ENCODE measurements around the gene HIP1R.
A peak's percentile ranks its signal among the peaks of the same experiment; 100 is the strongest.

Gene HIP1R

GRCh38 chr12:122872815-122873361 is 37.6 kb downstream of the HIP1R start:
- TF ChIP-seq, protein P1, sequence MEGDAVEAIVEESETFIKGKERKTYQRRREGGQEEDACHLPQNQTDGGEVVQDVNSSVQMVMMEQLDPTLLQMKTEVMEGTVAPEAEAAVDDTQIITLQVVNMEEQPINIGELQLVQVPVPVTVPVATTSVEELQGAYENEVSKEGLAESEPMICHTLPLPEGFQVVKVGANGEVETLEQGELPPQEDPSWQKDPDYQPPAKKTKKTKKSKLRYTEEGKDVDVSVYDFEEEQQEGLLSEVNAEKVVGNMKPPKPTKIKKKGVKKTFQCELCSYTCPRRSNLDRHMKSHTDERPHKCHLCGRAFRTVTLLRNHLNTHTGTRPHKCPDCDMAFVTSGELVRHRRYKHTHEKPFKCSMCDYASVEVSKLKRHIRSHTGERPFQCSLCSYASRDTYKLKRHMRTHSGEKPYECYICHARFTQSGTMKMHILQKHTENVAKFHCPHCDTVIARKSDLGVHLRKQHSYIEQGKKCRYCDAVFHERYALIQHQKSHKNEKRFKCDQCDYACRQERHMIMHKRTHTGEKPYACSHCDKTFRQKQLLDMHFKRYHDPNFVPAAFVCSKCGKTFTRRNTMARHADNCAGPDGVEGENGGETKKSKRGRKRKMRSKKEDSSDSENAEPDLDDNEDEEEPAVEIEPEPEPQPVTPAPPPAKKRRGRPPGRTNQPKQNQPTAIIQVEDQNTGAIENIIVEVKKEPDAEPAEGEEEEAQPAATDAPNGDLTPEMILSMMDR (conservative IDR thresholded peaks at IDR 0.05) = no peak
- H3K27ac ChIP-seq = peak overlapping the region; percentile 99

GRCh38 chr12:122873540-122873939 is 38.3 kb downstream of the HIP1R start:
- peak overlapping the region; percentile 99 for H3K27ac ChIP-seq
- TF ChIP-seq, protein P1 (conservative IDR thresholded peaks at IDR 0.05) = no peak

DNA sequence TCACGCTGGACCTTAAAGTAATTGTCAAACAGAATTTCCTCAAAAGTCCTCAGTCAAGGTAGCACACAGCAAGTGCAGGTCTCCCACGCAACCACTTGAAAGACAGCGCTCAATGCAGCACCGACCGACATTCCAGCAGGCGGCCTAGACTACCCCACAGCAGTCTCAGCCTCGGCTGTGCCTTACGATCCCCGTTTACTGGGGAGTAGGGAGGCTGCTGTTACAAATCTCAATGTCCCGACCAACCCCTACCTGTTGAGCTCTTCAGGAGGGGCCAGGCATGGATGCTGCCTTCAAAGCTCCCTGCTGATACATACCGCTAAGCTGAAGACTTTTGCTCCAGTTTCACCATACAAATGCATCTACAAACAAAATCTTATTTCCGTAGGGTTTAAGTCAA is 38.8 kb downstream of the HIP1R start:
- H3K27ac ChIP-seq = peak overlapping the region; percentile 99
- TF ChIP-seq, protein P1 (conservative IDR thresholded peaks at IDR 0.05) = no peak

DNA sequence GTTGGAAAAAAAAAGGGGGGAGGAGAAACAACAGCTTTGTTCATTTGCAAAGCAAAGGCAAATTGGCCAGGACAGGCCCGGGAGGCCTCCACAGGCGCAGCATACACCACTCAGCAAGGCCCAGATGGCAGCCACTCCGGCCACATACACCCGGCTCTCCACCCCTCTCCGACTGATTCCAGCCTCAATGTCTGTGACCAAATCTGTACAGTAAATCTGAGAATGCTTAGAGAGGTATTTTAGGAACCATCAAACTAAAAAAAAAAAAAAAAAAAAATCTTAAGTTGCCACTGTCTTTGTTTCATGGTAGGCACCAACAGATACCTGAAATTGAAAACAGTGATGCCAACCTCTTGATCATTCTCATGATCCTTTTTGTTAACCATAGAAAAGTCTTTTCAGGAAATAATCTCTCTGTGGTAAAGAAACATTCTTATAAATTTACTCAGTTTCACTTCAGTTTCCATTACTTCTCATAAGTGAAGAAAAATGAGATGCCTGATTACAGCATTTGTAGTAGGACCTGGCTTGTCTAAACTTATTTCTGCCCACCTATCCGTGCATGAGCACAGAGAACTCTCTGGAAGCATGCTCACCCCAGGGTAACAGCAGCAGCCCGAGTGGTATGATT is 40.4 kb downstream of the HIP1R start:
- 0 out of 2 replicates have a peak overlapping the region, but pooled peaks have one; percentile 1 for H3K27ac ChIP-seq
- TF ChIP-seq, protein P1 (conservative IDR thresholded peaks at IDR 0.05) = no peak

DNA sequence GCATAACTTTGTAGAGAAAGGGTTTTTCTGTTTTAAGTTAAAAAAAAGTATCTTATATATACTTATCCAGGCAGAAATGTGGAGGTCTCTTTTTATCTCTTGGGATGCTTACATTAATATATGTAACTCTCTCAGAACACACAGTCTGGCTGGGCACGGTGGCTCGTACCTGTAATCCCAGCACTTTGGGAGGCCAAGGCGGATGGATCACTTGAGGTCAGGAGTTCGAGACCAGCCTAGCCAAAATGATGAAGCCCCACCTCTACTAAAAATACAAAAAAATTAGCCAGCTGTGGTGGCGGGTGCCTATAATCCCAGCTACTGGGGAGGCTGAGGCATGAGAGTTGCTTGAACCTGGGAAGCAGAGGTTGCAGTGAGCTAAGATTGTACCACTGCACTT is 41.0 kb downstream of the HIP1R start:
- peak overlapping the region; percentile 21; the same call in 1 of the 2 replicates for H3K27ac ChIP-seq

DNA sequence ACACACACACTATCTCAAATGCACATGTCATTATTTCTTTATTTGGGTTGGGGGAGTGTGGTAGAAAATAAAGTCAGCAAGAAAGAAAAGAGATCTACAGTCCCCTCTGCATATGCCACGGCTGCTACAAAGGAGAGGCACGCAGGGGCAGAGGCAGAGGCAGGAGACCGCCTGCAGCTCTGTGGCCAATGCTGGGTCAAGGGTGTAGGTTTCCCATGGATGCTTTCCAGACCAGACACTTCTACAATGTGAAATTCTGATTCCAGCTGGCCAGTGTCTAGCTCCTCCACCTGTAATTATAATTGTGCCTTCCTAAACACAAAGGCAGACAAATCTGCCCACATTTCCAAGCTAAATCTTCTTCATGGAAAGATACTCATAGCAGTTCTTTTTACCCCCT is 41.5 kb downstream of the HIP1R start:
- H3K27ac ChIP-seq = peak overlapping the region; percentile 21; the same call in 1 of the 2 replicates
- TF ChIP-seq, protein P1 (conservative IDR thresholded peaks at IDR 0.05) = no peak

GRCh38 chr12:122878780-122879612 is 43.7 kb downstream of the HIP1R start:
- TF ChIP-seq, protein P1 (conservative IDR thresholded peaks at IDR 0.05) = no peak

More at GRCh38 chr12:122878780-122879612, 43.7 kb downstream of the HIP1R start:
- H3K27ac ChIP-seq = no peak overlapping the region

Measured in VCaP (cell line).